G401 (cell line): ENCODE results near the gene MOB2. TPM values are rescaled to one million over a fixed set of nuclear protein-coding genes. Genes with fewer than 3 reads are reported as not detected.

Experiments
- DNase-seq: peaks from one replicate; pipeline ENCODE4 v3.0.0-alpha.2; 2015; ENCODE audit warnings: low spot score
- in situ Hi-C: cut with HindIII; loops from 2 replicates; pipeline ENCODE4 v1.10.0; 2016; ENCODE audit warnings: low sequenced_read_pairs, mixed read lengths
- total RNA-seq: library from RNA; depleted of rRNA; stranded (reverse); fragments of >200 nt; shearing (Covaris generic); gene quantifications from 2 replicates; pipeline ENCODE4 v1.2.3, GENCODE V29; 2014

The MOB2 gene
- total RNA-seq, 1 experiment from 2014 or later = 27.4 TPM

GRCh38 chr11:1462698-1462975 lies 23.9 kb downstream of the MOB2 start:
- in situ Hi-C loops = no loop called here

GRCh38 chr11:1461826-1462697 lies 24.5 kb downstream of the MOB2 start:
- DNase-seq = no peak
- in situ Hi-C loops = no loop called here

More at GRCh38 chr11:1462698-1462975, 23.9 kb downstream of the MOB2 start:
- no peak for DNase-seq

DNA sequence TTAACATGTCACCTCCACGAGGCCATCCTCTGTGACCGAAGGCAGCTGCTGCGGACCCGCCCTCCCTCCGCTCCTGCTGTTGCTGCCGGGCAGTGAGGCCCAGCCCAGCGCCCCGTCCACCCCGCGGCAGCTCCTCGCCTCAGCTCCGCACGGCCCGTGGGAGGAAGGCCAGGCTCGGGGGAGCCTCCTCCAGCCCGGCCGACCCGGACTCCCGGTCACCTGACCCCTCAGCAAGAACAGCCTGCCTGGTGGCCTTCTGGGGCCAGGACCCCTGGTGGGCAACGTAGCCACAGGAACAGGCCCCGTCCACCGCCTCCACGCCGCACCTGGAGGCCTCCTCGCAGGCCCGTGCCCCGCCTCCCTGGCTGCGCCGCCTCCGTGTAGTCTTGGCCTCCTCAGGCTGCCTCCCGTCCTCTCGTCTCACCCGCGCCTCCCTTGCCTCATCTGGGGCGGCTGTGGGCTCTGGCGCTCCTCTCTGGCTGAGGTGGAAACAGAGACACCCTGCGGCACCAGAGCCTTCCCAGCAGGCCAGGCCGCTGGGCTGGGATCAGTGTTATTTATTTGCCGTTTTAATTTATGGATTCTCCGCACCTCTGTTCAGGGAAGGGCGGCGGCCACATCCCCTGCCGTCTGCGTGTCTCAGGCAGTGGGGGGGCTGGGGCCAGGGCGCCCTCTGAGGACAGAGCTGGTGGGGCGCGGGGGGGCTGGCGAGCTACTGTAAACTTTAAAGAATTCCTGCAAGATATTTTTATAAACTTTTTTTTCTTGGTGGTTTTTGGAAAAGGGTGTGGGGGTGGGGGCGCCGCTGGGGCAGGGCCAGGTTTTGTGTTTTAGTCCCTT lies 25.4 kb downstream of the MOB2 start:
- in situ Hi-C loops = no loop called here
- no peak for DNase-seq

GRCh38 chr11:1460396-1460985 lies 26.1 kb downstream of the MOB2 start:
- no peak for DNase-seq
- in situ Hi-C loops = no loop called here

GRCh38 chr11:1459764-1460395 lies 26.7 kb downstream of the MOB2 start:
- in situ Hi-C loops = no loop called here
- no peak for DNase-seq

DNA sequence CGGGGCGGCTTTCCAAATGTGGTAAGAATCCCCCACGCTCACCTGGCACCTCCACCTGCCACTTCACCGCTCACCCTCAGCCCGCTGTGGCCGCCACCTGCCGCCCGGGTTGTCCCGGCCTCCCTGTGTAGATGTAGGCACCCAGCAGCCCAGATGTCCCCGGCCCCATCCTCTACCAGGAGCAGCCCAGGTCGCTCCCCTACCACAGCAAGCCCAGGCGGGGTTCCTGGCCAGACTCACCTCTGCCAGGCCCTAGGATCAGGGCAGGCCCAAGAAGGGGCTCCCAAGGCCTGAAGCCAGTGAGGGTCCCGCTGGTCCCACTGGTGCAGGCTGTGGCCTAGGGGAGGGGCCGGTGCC lies 27.4 kb downstream of the MOB2 start:
- in situ Hi-C loops = no loop called here

GRCh38 chr11:1458340-1459218 lies 28.0 kb downstream of the MOB2 start:
- peak; percentile 56 for DNase-seq
- in situ Hi-C loops = no loop called here

More for the DNA sequence above, 27.4 kb downstream of the MOB2 start:
- DNase-seq = no peak

- in situ Hi-C loops = no loop called here
- DNase-seq = no peak
Measured at GRCh38 chr11:1457856-1458255, 28.7 kb downstream of the MOB2 start.

- DNase-seq = no peak
- in situ Hi-C loops = no loop called here
Measured at GRCh38 chr11:1457326-1457680, 29.3 kb downstream of the MOB2 start.

DNA sequence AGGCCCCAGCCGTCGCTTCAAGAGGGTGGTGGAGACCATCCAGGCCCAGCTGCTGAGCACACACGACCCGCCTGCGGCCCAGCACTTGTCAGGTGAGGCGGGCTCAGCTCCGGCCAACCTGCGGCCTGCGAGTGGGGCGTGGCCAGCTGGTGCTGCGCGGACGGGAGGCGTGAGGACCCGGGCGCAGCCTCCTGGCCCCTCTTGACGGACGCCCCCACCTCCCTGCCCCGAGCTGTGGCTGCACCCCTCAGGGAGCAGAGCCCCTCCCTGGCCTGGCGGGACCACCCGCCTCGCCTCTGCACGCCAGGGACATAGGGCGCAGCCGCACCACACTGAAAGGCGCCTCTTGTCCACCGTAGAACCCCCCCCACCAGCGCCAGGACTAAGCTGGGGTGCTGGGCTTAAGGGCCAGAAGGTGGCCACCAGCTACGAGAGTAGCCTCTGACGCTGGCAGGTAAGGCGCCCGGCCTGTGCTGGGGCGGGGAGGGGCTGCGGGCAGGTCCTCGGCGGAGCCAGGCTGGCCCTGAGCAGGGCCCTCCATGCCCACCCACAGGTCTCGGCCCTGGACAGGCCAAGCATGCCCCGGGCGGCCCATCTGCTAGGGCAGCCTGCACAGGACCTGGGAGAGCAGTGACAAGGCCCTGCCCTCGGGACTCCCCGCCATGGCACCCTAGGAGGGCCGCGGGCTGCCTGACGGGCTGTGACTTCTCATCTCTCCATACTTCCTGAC lies 29.8 kb downstream of the MOB2 start:
- no peak for DNase-seq
- in situ Hi-C loops = no loop called here

DNA sequence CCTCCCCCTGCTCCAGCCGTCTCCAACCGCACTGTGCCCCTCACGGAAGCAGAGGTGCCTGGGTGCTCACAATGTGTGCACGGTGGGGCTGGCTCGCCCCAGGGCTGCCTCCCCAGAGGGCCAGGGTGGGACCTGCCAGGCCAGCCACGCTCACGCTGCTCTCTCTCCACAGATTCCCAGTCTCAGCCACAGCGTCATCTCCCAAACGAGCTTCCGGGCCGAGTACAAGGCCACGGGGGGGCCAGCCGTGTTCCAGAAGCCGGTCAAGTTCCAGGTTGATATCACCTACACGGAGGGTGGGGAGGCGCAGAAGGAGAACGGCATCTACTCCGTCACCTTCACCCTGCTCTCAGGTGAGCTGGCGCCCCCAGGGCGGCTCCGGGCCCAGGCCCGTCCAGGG lies 30.4 kb downstream of the MOB2 start:
- no peak for DNase-seq
- in situ Hi-C loops = no loop called here

DNA sequence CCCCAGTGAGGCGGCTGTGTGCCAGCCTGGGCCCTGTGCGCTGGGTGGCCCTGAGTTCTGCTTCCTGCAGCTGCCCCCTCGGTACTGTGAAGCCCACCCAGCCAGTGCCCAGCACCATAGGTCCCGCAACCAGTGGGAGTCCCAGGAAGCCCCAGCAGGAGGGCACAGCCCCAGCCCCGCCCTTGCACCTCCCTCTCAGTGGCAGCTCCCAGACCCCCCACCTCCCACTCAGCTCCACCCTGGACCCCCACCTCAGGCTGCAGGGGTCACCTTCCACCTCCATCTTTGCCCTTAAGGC lies 30.9 kb downstream of the MOB2 start:
- no peak for DNase-seq
- in situ Hi-C loops = no loop called here

- in situ Hi-C loops = no loop called here
- DNase-seq = no peak
Measured at GRCh38 chr11:1455032-1455762, 31.4 kb downstream of the MOB2 start.

- in situ Hi-C loops = no loop called here
Measured at GRCh38 chr11:1454576-1454975, 32.0 kb downstream of the MOB2 start.

DNA sequence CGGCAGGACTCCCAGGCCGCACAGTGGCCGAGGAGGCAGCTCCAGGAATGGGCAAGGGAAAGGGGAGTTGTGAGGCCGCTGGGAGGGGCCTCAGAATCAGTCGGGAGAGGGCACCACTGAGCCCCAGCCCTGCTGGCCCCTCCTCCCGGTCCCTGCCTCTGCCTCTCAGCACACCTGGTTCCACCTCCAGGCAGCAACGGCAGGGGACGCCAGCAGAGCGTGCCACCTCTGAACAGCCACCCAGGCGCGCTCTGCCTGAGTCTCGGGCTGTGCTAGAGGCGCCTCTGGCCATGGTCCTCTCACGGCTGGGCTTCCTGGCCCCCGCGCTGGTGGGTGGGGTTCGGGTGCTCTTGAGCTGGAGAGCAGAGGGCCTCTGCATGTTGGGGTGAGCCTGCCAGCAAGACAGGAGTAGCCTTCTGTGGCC lies 33.0 kb downstream of the MOB2 start:
- in situ Hi-C loops = no loop called here

More at GRCh38 chr11:1454576-1454975, 32.0 kb downstream of the MOB2 start:
- DNase-seq = no peak

GRCh38 chr11:1452744-1453143 lies 33.8 kb downstream of the MOB2 start:
- in situ Hi-C loops = no loop called here
- DNase-seq = no peak

More for the DNA sequence above, 33.0 kb downstream of the MOB2 start:
- DNase-seq = peak; percentile 55

- DNase-seq = no peak
- in situ Hi-C loops = no loop called here
Measured at GRCh38 chr11:1451781-1452470, 34.7 kb downstream of the MOB2 start.
